ENCODE results near the gene PKDCC.
"Not testable (repeated sequence)": the region's sequence is repeated elsewhere in the genome, so short reads cannot be mapped to it uniquely, and the experiment has no call there.

PKDCC gene

GRCh38 chr2:42065753-42066152, 17.9 kb downstream of the PKDCC start:
- not testable (repeated sequence) for DNase-seq (ENCODE audit: low spot score)

GRCh38 chr2:42067001-42067400, 19.2 kb downstream of the PKDCC start:
- DNase-seq (ENCODE audit: low spot score) = not testable (repeated sequence)

GRCh38 chr2:42067521-42067920, 19.7 kb downstream of the PKDCC start:
- no peak for DNase-seq (ENCODE audit: low spot score)

- DNase-seq (ENCODE audit: low spot score) = no peak
These were observed 20.9 kb downstream of the PKDCC start for GRCh38 chr2:42068571-42069178.

- no peak for DNase-seq (ENCODE audit: low spot score)
These were observed 21.7 kb downstream of the PKDCC start for GRCh38 chr2:42069568-42069967.

GRCh38 chr2:42071791-42072190, 24.0 kb downstream of the PKDCC start:
- DNase-seq (ENCODE audit: low spot score) = no peak

- no peak for DNase-seq (ENCODE audit: low spot score)
These were observed 24.7 kb downstream of the PKDCC start for GRCh38 chr2:42072349-42073118.

- DNase-seq (ENCODE audit: low spot score) = no peak
These were observed 26.1 kb downstream of the PKDCC start for GRCh38 chr2:42073739-42074503.

GRCh38 chr2:42074661-42075060, 26.8 kb downstream of the PKDCC start:
- DNase-seq (ENCODE audit: low spot score) = no peak

- DNase-seq (ENCODE audit: low spot score) = no peak
These were observed 28.8 kb downstream of the PKDCC start for GRCh38 chr2:42076357-42077225.

GRCh38 chr2:42077343-42077742, 29.5 kb downstream of the PKDCC start:
- no peak for DNase-seq (ENCODE audit: low spot score)

GRCh38 chr2:42079737-42080287, 32.0 kb downstream of the PKDCC start:
- no peak for DNase-seq (ENCODE audit: low spot score)

- DNase-seq (ENCODE audit: low spot score) = not testable (repeated sequence)
These were observed 33.3 kb downstream of the PKDCC start for GRCh38 chr2:42081151-42081550.

GRCh38 chr2:42082016-42082415, 34.2 kb downstream of the PKDCC start:
- DNase-seq (ENCODE audit: low spot score) = no peak

GRCh38 chr2:42084231-42084671, 36.4 kb downstream of the PKDCC start:
- no peak for DNase-seq (ENCODE audit: low spot score)

- not testable (repeated sequence) for DNase-seq (ENCODE audit: low spot score)
These were observed 37.2 kb downstream of the PKDCC start for GRCh38 chr2:42085070-42085469.

GRCh38 chr2:42085706-42086487, 38.1 kb downstream of the PKDCC start:
- DNase-seq (ENCODE audit: low spot score) = no peak

GRCh38 chr2:42086500-42086953, 38.7 kb downstream of the PKDCC start:
- DNase-seq (ENCODE audit: low spot score) = peak; percentile 65

- DNase-seq (ENCODE audit: low spot score) = no peak
These were observed 39.5 kb downstream of the PKDCC start for GRCh38 chr2:42087137-42087856.

GRCh38 chr2:42087857-42088195, 40.0 kb downstream of the PKDCC start:
- DNase-seq (ENCODE audit: low spot score) = no peak

Data from CD4-positive, alpha-beta T cell treated with Interleukin-2 at 100 ng/mL for 4 hours (primary cell).